Measurements from ENCODE around the gene ELMO2. TPM values are rescaled to one million over a fixed set of nuclear protein-coding genes. Genes with fewer than 3 reads are reported as not detected.

Gene ELMO2
- total RNA-seq, result 50.2 and 57.9 TPM in 2 replicates

GRCh38 chr20:46406200-46406985, at the start of gene ELMO2:
Gene ELMO2 (minus strand): TSS chr20:46406615. CDS start chr20:46394482, 12,133 bp downstream.
- peak; percentile 81 for DNase-seq (ENCODE audit: low read depth)

GRCh38 chr20:46455729-46456128, 49.3 kb upstream of the ELMO2 start:
- Histone ChIP-seq H3K4me3 (ENCODE audit: low read depth, low read length) (no peak overlapping the region), H3K27me3 (ENCODE audit: control insufficient read depth, insufficient read depth, low read length) (no peaks in the 10 kb centered on the region), H3K36me3 (ENCODE audit: control insufficient read depth, insufficient read depth, low read length) (no peaks in the 10 kb centered on the region)
- no peak for TF ChIP-seq CTCF (IDR thresholded peaks at IDR 0.05; ENCODE audit: insufficient read depth, low read length, poor library complexity, severe bottlenecking)
- DNase-seq (ENCODE audit: low read depth), result no peak

More at GRCh38 chr20:46406200-46406985, at the start of gene ELMO2:
- H3K36me3 ChIP-seq (ENCODE audit: control insufficient read depth, insufficient read depth, low read length), result no peaks in the 10 kb centered on the region
- no peaks in the 10 kb centered on the region for H3K27me3 ChIP-seq (ENCODE audit: control insufficient read depth, insufficient read depth, low read length)
- TF ChIP-seq CTCF (IDR thresholded peaks at IDR 0.05; ENCODE audit: insufficient read depth, low read length, poor library complexity, severe bottlenecking), result no peak
- H3K4me3 ChIP-seq (ENCODE audit: low read depth, low read length), result peak within 1 kb of the TSS; percentile 68

GRCh38 chr20:46446851-46447250, 40.4 kb upstream of the ELMO2 start:
- Histone ChIP-seq H3K36me3 (ENCODE audit: control insufficient read depth, insufficient read depth, low read length) (no peaks in the 10 kb centered on the region), H3K4me3 (ENCODE audit: low read depth, low read length) (no peak overlapping the region), H3K27me3 (ENCODE audit: control insufficient read depth, insufficient read depth, low read length) (peaks cover 2% of the 10 kb centered on the region)
- TF ChIP-seq CTCF (IDR thresholded peaks at IDR 0.05; ENCODE audit: insufficient read depth, low read length, poor library complexity, severe bottlenecking), result no peak
- no peak for DNase-seq (ENCODE audit: low read depth)

- TF ChIP-seq CTCF (IDR thresholded peaks at IDR 0.05; ENCODE audit: insufficient read depth, low read length, poor library complexity, severe bottlenecking), result no peak
- H3K27me3 ChIP-seq (ENCODE audit: control insufficient read depth, insufficient read depth, low read length), result no peaks in the 10 kb centered on the region
- no peak overlapping the region for H3K4me3 ChIP-seq (ENCODE audit: low read depth, low read length)
- no peak for DNase-seq (ENCODE audit: low read depth)
- H3K36me3 ChIP-seq (ENCODE audit: control insufficient read depth, insufficient read depth, low read length), result no peaks in the 10 kb centered on the region
These were observed 33.4 kb upstream of the ELMO2 start for GRCh38 chr20:46439837-46440236.

- Histone ChIP-seq H3K36me3 (ENCODE audit: control insufficient read depth, insufficient read depth, low read length) (no peaks in the 10 kb centered on the region), H3K27me3 (ENCODE audit: control insufficient read depth, insufficient read depth, low read length) (no peaks in the 10 kb centered on the region), H3K4me3 (ENCODE audit: low read depth, low read length) (no peak overlapping the region)
- peak; percentile 3 for TF ChIP-seq CTCF (IDR thresholded peaks at IDR 0.05; ENCODE audit: insufficient read depth, low read length, poor library complexity, severe bottlenecking)
- DNase-seq (ENCODE audit: low read depth), result no peak
These were observed 31.8 kb upstream of the ELMO2 start for GRCh38 chr20:46438156-46438750.

Measured in kidney epithelial cell (primary cell).